ENCODE measurements around the gene ODAD2.

DNA sequence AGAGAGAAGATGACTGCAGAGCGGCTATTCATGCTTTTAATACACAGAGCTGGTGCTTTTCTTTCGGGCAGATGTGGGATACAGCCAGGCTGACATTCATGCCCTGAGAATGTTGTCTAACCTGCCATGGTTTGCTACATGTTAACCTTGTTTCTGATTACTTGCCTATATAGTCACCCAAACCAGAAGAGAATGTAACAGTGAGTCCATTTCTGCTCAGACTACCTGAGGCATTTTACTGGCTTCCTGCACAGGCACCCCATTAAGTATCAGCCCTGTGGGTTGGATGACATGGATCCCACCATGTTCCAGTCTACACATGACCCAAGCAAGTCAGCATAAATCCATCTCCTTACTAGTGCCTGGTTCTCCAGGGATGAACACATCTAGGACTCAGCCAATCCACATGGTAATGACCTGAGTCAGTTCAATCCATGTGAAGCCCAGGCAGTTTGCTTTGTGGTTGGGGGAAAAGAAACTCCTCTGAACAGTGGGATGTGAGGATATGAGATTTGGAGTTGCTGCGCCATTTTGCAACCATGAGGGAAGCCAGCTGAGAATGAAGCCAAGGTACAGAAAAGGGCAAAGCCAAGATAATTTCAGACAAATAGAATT is 197.6 kb downstream of the ODAD2 start:
- TF ChIP-seq, protein P1, sequence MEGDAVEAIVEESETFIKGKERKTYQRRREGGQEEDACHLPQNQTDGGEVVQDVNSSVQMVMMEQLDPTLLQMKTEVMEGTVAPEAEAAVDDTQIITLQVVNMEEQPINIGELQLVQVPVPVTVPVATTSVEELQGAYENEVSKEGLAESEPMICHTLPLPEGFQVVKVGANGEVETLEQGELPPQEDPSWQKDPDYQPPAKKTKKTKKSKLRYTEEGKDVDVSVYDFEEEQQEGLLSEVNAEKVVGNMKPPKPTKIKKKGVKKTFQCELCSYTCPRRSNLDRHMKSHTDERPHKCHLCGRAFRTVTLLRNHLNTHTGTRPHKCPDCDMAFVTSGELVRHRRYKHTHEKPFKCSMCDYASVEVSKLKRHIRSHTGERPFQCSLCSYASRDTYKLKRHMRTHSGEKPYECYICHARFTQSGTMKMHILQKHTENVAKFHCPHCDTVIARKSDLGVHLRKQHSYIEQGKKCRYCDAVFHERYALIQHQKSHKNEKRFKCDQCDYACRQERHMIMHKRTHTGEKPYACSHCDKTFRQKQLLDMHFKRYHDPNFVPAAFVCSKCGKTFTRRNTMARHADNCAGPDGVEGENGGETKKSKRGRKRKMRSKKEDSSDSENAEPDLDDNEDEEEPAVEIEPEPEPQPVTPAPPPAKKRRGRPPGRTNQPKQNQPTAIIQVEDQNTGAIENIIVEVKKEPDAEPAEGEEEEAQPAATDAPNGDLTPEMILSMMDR (IDR thresholded peaks at IDR 0.05; ENCODE audit: insufficient read depth, low read length), result no peak
- TF ChIP-seq POLR2AphosphoS5 (IDR thresholded peaks at IDR 0.05; ENCODE audit: low read depth), result no peak
- TF ChIP-seq, protein P2, sequence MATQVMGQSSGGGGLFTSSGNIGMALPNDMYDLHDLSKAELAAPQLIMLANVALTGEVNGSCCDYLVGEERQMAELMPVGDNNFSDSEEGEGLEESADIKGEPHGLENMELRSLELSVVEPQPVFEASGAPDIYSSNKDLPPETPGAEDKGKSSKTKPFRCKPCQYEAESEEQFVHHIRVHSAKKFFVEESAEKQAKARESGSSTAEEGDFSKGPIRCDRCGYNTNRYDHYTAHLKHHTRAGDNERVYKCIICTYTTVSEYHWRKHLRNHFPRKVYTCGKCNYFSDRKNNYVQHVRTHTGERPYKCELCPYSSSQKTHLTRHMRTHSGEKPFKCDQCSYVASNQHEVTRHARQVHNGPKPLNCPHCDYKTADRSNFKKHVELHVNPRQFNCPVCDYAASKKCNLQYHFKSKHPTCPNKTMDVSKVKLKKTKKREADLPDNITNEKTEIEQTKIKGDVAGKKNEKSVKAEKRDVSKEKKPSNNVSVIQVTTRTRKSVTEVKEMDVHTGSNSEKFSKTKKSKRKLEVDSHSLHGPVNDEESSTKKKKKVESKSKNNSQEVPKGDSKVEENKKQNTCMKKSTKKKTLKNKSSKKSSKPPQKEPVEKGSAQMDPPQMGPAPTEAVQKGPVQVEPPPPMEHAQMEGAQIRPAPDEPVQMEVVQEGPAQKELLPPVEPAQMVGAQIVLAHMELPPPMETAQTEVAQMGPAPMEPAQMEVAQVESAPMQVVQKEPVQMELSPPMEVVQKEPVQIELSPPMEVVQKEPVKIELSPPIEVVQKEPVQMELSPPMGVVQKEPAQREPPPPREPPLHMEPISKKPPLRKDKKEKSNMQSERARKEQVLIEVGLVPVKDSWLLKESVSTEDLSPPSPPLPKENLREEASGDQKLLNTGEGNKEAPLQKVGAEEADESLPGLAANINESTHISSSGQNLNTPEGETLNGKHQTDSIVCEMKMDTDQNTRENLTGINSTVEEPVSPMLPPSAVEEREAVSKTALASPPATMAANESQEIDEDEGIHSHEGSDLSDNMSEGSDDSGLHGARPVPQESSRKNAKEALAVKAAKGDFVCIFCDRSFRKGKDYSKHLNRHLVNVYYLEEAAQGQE (IDR thresholded peaks at IDR 0.05; ENCODE audit: insufficient replicate concordance, low read depth), result no peak
- TF ChIP-seq GABPA (IDR thresholded peaks at IDR 0.05; ENCODE audit: low read depth), result no peak
- TF ChIP-seq SPI1 (IDR thresholded peaks at IDR 0.05; ENCODE audit: borderline replicate concordance, low read depth), result no peak
